ENCODE results near the gene PLCL2. TPM values are rescaled to one million over a fixed set of nuclear protein-coding genes. Genes with fewer than 3 reads are reported as not detected.

PLCL2 gene
- total and polyA plus RNA-seq, 9 donors, result 12.6 to 54.2 (median 24.7) TPM

DNA sequence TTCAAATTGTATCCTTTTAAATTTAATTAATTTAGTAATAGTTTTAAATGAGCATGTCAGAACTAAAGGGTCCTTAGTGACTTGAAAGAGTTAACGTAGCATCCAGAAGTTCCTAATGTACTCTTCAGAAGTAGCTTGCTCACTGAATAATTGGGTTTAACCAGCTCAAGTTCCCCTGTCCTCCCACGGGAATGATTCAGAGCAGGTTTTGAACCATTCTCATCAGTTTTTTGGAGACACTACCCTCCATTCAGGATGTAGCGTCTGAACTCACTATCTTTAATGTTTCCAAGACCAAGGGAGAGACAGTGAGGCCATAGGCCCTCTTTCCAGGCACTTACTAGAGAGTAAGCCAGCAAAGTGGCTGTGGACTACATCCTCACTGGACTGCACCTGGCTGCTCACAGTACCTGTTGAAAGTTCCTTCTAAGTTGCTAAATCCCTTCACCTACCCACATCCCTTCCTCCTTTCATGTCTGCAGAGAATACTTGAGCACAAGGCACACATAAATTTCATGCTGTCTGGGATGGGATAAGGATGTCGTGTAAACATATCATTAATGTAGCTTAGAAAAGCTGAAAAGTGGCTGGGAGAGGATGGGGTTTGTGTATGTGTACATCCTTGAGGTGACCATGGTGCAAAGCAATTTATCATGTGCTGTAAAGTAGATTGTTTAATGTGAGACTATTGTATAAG, 146.3 kb downstream of the PLCL2 start:
- Histone ChIP-seq H3K4me3 (no peak overlapping the region), H3K36me3 (no peaks in the 10 kb centered on the region), H3K27ac (no peak overlapping the region), H3K27me3 (no peaks in the 10 kb centered on the region), H3K9me3 (no peaks in the 10 kb centered on the region), H3K4me1 (ENCODE audit: insufficient read depth) (peaks cover 4% of the 10 kb centered on the region)
- intact Hi-C loops (cut with DNase I), result loop anchor here in 2 of 4 donors (5.0 to 10.0 kb wide), 2 partner anchors 426 to 429 kb away; partner anchors contain the start of gene DAZL (in 1 of the 2)
- 69% methylated on average over 4 of the region's 4 CpGs for WGBS, 3 donors
- no peak for DNase-seq
- no peak for TF ChIP-seq POLR2A (IDR thresholded peaks at IDR 0.05)
- TF ChIP-seq, protein P1, sequence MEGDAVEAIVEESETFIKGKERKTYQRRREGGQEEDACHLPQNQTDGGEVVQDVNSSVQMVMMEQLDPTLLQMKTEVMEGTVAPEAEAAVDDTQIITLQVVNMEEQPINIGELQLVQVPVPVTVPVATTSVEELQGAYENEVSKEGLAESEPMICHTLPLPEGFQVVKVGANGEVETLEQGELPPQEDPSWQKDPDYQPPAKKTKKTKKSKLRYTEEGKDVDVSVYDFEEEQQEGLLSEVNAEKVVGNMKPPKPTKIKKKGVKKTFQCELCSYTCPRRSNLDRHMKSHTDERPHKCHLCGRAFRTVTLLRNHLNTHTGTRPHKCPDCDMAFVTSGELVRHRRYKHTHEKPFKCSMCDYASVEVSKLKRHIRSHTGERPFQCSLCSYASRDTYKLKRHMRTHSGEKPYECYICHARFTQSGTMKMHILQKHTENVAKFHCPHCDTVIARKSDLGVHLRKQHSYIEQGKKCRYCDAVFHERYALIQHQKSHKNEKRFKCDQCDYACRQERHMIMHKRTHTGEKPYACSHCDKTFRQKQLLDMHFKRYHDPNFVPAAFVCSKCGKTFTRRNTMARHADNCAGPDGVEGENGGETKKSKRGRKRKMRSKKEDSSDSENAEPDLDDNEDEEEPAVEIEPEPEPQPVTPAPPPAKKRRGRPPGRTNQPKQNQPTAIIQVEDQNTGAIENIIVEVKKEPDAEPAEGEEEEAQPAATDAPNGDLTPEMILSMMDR (IDR thresholded peaks at IDR 0.05), result no peak
- TF ChIP-seq EP300 (IDR thresholded peaks at IDR 0.05), result no peak

DNA sequence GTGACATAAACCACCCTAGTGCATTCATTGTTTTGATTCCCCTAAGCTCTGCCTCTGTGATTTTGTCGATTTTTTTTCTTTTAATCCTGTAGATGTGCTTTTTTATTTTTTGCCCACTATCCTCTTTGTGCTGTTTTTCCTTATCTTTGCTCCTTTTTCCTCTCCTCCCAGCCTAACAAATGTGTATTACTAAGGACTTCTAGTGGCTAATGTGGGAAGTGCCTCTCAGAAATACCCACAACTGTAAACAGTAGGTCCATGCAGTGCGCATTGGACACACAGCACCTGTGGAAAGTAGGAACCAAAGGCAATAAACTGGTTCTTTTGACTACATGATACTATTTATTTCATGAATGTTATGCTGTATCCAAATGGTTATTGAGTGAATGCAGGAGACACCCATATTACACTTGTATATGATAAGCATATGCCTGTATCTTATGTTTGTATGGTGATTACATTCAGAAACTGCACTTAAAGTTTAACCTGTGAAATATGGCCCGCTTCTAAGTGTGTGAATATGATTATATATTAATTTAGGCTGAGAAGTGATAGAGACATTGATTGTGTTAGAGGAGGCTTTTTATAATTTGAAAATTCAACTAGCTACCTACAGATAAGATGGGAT, 147.8 kb downstream of the PLCL2 start:
- intact Hi-C loops (cut with DNase I), result loop anchor here in 2 of 4 donors (5.0 to 10.0 kb wide), 2 partner anchors 428 to 430 kb away; partner anchors contain the start of gene DAZL (in 1 of the 2)
- Histone ChIP-seq H3K9me3 (no peaks in the 10 kb centered on the region), H3K36me3 (no peaks in the 10 kb centered on the region), H3K4me3 (no peak overlapping the region), H3K27ac (no peak overlapping the region), H3K4me1 (ENCODE audit: insufficient read depth) (peaks cover 4% of the 10 kb centered on the region), H3K27me3 (no peaks in the 10 kb centered on the region)
- TF ChIP-seq POLR2A (IDR thresholded peaks at IDR 0.05), result no peak
- TF ChIP-seq, protein P1 (IDR thresholded peaks at IDR 0.05), result peak in 2 of 3 donors; percentile 78 to 83
- 38 to 45% (median 45%) methylated on average over 3 of the region's 3 CpGs for WGBS, 3 donors
- no peak for DNase-seq

DNA sequence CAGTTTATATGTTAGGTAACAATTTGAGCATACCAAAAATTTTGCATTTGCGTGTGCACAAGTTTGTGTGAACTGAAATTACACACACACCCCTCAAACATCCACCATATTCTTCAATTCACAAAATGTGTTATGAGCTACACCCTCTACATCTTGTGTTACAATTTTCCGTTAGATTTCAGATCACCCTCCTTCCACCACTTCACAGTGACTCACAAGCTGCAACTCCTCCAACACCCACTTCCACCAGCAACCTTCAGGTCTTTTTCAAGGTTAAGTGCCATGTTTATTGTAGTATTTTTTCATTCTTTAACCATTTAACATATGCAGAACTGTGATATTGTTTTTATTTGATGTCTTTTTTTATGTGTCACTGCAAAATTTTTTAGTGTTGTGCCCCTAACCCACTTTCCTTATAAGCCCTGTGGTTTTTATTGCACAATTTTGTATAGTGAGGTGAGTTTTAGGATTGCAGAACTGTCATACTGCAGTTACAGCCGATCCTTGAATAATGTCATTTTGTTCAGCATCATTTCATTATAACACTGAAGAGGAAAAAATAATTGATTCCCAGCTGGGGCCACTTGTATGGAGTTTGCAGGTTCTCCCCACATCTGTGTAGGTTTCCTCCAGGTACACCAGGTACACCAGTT, 148.9 kb downstream of the PLCL2 start:
- intact Hi-C loops (cut with DNase I), result loop anchor here in 2 of 4 donors (5.0 to 10.0 kb wide), 2 partner anchors 429 to 431 kb away; partner anchors contain the start of gene DAZL (in 1 of the 2)
- Histone ChIP-seq H3K4me1 (ENCODE audit: insufficient read depth) (peaks cover 4% of the 10 kb centered on the region), H3K27ac (no peak overlapping the region), H3K4me3 (no peak overlapping the region), H3K9me3 (no peaks in the 10 kb centered on the region), H3K36me3 (no peaks in the 10 kb centered on the region), H3K27me3 (no peaks in the 10 kb centered on the region)
- TF ChIP-seq EP300 (IDR thresholded peaks at IDR 0.05), result no peak
- TF ChIP-seq, protein P1 (IDR thresholded peaks at IDR 0.05), result no peak
- TF ChIP-seq POLR2A (IDR thresholded peaks at IDR 0.05), result no peak
- no peak for DNase-seq
- 32 to 58% (median 38%) methylated on average over 3 of the region's 3 CpGs for WGBS, 3 donors

DNA sequence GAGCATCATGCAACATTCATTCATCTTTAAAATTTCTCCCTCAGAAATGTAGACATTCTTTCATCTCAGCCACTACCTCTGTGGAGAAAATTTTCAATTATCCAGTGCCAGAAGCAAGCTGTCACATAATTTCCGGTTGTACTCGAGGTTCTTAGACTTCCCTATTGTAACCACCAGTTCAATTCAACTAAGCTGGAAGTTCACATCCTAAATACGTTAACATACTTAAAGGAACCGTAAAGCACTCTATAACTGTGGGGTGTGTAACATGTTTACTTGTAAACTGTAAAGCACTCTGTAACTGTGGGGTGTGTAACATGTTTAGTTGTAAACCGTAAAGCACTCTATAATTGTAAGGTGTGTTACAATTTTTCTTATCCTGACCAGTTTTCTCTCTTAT, 150.3 kb downstream of the PLCL2 start:
- H3K4me3 ChIP-seq, result no peak overlapping the region
- intact Hi-C loops (cut with DNase I), result loop anchor here in 1 of 4 donors (10.0 kb wide), 1 partner anchor 430 kb away; the partner anchor contains the start of gene DAZL
- no peak for DNase-seq

More for the DNA sequence above, 150.3 kb downstream of the PLCL2 start:
- 88 to 95% (median 89%) methylated on average over 5 of the region's 5 CpGs for WGBS, 3 donors
- H3K36me3 ChIP-seq, result no peaks in the 10 kb centered on the region
- no peaks in the 10 kb centered on the region for H3K27me3 ChIP-seq
- peaks cover 4% of the 10 kb centered on the region for H3K4me1 ChIP-seq (ENCODE audit: insufficient read depth)
- H3K27ac ChIP-seq, result no peak overlapping the region
- H3K9me3 ChIP-seq, result no peaks in the 10 kb centered on the region
- TF ChIP-seq EP300 (IDR thresholded peaks at IDR 0.05) (no peak), POLR2A (IDR thresholded peaks at IDR 0.05) (no peak)
- TF ChIP-seq, protein P1 (IDR thresholded peaks at IDR 0.05), result no peak

Data from ovary (tissue), 9 donors.